GM21786 (cell line): ENCODE data around the gene PLPP7.
"Not testable (repeated sequence)": the region's sequence is repeated elsewhere in the genome, so short reads cannot be mapped to it uniquely, and the experiment has no call there.

Experiments used
- ATAC-seq: cut with Tn5 transposase; IDR thresholded peaks from one replicate; pipeline ENCODE4 v1.9.1; 2021; ENCODE audit not compliant: unreplicated experiment

PLPP7 gene

DNA sequence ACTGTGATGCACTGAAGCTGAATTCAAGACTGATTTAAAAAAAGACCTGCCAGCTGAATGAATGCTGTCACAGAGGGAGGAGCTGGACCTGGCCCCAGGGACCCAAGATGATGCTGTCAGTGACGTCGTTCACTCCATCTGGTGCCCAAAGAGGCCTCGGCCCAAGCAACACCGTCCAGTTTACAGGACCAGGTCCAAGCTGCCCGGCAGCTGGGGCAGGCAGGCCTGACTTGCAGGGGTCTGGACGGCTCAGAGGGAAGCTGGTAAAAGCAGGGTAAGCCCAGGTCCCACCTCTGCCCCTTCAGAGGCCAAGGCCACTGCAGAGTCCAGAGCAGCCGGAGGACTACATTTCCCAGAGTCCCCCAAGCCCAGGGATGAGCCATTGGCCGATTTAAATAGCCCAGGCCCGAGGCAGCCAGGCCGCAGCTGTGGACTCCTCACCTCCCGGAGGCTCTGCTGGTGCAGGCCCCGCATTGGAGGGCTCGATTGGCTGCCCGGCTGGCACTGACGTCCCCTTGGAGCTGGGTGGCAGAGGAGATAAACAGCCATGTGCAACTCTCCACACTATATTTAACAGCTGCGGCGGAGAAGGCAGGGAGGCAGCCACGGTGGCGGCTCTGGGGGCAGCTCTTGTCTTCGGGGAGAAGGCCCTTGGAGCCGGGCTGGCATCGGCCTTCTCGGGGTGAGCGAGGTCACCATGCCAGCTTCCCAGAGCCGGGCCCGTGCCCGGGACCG is at the start of gene PLPP7:
Gene PLPP7 (plus strand): TSS at position 423 of the 735 bp plus-strand sequence. CDS start 275 bp downstream, at position 698.
- ATAC-seq, result no peak

DNA sequence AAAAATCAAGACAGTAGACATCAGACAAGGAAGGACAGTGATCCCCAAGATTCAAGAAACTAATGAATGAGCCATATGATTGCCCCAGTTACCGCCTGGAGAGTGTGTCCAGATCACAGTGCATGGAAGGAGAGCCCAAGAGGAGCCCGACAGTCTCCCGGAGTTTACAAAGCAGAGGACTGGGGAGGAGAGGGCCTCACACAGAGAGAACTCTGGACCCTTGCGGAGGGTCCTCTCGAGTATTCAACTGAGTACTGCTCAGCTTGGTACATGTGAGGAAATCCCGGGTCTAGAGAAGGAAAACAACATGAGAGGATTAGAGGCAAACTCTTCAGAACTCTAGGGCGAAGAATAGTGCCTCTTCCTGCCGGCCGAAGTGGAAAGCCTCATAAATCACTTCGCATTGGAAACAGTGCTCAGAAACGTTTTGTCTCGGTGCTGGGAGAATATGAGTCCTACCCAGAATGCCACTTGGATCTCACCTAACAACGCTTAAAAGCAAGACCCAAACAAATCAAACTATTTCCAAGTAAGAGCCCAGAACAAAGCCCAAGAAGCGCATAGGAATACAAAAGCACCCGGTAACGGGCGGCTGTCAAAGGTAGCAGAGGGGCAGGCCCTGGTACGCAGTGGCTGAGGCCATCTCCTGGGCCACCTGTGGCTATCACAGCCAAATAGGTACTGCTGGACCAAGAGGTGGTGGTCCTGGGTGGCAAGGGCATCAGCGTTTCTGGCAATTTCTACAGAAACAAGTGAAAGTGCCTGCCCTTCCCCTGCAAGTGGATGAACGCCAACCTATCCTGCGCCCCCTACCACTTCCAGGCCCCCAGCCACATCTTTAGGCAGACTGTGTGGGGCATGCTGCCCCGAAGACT is 49.2 kb upstream of the PLPP7 start:
- ATAC-seq, result no peak

DNA sequence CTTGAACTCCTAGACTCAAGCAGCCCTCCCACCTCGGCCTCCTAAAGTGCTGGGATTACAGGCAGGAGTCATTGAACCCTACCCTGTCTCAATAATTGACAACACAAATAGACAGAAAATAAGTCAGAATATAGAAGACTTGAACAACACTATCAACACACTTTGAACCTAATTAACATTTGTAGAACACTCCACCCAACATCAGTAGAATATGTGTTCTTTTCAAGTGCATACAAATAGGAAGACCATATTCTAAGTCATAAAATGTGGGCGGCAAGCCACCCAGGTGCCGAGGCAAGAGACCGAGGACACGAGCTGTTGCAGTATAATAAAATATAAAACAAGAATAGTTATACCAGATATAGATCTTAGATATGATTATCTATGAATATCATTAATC is 45.2 kb upstream of the PLPP7 start:
- not testable (repeated sequence) for ATAC-seq

DNA sequence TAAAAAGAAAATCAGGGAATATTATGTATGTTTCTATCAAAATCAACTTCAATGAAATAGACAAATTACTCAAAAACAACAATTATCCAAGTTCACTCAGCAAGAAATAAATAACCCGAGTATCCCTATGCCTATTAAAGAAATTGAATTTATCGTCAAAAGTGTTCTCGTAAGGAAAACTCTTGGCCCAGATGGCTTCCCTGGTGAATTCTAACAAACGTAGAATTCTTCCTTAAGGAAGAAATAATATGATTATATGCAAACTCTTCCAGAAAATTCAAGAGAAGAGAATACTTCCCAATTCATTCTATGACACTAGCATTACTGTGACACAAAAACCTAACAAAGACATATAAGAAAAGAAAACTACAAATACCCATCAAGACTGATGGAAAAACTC is 42.9 kb upstream of the PLPP7 start:
- ATAC-seq, result no peak

DNA sequence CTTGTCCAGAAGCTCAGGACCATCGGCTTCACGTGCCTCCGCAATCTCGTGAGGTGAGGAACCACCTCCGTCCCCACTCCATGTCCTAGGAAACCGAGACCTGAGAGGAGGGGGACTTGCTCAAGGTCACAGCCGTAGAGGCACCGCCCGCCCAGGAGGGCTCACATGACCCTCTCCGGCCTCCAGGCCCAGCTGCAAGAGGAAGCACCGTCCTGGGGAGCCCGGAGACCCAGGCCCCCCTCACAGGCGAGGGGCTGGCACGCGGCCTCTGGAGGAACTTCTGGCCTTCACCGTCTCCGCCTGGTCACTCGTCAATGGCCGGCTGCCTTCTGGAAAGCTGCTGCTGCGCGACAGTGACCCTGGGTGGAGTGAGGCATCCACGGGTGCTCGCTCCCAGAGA is 37.4 kb upstream of the PLPP7 start:
- ATAC-seq, result no peak

DNA sequence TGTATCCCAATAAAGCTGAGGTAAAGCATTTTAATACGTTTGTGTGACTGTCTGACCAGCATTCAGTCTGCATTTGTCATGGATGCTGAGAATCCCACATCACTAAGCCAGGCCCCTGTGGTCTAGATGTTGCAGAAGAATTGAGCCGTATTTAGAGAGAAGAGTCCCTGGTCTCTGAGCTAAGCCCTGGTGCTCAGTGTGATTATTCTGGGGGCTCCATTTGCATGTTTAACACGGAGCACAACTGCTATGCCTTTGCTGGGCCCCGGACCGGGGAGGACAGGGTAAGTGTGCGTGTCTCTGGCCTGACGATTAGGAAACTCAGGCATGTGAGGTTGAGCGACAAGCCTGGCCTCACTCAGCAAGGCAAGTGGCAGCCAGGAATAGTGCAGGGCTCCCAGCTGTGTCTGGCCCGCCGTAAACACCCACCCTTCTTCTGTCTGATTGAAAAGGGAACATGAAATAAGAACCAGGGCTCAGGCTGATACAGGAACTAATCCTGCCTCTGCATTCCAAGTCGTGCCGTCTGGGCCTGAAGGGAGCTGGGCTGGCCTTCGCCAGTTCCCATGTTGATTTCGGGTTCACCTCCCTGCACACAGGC is 35.5 kb upstream of the PLPP7 start:
- no peak for ATAC-seq

DNA sequence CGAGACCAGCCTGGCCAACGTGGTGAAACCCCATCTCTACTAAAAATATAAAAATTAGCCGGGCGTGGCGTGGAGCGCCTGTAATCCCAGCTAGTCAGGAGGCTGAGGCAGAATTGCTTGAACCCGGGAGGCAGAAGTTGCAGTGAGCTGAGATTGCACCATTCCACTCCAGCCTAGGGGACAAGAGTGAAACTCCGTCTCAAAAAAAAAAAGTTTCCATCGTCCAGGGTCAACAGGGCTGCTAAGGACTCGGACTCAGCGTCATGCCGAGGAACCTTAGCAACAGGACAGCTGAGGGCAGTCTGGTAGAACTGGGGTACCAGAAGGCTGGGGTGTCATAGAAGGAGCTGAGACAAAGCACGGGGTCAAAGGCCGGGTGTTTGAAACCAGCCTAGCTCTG is 34.9 kb upstream of the PLPP7 start:
- no peak for ATAC-seq

DNA sequence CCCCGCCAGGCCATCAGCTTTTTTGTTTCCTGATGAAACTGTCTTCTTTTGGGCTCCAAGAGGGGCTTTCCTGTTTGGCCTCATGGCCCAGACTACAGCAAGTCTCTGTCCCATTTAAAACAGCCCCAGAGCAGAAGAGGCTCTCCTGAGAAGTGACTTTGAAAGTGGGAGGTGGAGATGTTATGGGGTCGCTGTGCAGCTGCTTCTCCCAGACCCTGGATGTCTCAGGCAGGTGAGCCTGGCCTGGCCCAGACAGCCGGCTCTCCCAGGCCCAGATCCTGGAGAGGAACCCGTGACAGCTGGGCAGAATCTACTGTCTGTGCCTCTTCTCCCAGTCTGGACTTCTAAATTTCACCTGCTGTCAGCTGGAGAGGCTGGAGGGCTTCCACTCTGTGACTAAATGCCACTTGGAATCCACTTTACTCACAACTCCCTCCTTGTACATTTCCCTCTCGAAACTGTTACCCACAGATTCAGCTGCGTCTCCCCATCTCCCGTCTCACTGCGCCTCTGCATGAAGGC is 33.8 kb upstream of the PLPP7 start:
- no peak for ATAC-seq

DNA sequence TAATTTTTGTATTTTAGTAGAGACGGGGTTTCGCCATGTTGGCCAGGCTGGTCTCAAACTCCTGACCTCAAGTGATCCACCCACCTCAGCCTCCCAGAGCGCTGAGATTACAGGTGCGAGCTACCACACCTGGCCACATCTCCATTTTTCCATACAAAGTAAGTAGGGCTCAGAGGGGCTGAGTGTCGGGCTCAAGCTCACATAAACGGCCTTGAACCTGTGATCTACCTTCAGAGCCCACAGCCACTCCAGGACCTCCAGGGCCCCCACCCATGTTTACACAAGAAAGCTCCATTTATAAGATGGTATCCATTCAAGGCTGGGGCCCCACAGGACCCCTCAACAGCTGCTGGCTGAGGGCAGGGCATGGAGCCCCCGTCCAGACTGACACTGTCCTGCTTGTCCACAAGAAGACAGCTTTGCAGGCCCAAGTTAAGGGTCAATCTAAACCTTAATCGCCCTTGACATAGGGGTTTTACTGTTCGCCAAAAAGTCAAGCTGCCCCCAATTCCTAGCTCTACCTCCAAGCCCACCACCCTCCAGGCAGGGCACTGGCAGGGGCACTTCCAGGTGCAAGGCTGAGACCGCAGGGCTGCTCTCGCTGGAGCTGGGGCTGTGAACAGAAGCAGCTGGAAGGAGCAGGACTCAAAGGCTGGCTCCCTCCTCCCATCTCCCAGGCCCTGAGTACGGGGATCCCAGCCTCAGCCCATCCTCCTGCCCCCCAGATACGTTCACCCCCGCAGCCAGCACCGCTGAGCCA is 32.1 kb upstream of the PLPP7 start:
- no peak for ATAC-seq

DNA sequence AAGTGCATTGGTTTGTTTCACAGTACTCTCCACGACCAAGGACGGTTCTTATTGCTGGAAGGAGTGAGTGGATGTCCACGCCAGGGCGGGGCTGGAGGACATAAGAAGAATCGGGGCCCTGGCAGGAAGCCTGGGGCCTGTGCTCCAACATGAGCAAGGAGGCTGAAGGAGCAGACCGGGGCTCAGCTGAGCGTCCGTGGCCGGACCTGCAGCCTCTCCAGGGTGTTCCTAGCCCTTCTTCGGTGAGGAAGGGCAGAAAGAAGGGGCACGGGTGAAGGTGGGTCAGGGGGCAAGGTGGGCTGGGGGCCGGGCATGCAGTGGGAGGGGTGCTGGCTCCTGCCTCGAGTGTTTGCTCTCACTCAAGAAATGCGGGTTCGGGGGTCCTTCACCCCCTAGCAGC is 31.3 kb upstream of the PLPP7 start:
- ATAC-seq, result no peak

DNA sequence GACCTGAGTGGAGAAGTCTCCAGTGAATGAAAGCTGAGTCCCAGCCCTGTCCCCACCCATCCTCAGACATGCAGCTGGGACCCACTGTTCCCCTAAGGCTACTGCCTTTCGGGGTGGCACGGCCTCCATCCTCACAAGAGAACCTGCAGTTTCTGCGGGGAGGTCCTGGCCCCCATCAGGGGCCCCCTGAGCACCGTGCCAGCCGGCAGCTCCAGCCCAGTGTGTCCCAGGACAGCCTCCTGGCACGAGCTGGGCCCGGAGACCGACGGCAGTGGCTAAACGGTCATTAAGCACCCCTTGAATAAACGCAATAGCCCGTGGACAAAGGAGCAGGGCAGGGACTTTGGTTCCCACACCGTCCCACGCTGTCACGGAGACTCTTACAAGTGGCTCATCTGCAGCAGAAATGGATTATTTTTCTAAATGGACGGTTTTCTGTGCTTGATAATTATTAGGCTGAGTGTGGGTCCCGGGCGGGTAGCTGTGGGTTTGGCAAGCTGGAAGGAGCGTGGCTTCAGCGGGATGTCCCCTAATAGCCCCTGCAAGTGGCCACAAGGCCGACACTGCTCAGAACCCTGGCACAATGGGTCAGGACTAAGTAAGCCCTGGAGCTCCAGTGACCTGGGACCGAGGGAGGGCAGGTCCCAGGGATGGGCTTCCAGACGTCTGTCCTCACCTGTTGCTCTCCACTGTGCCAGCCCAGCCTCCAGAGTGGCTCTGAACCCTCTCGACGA is 30.7 kb upstream of the PLPP7 start:
- no peak for ATAC-seq

DNA sequence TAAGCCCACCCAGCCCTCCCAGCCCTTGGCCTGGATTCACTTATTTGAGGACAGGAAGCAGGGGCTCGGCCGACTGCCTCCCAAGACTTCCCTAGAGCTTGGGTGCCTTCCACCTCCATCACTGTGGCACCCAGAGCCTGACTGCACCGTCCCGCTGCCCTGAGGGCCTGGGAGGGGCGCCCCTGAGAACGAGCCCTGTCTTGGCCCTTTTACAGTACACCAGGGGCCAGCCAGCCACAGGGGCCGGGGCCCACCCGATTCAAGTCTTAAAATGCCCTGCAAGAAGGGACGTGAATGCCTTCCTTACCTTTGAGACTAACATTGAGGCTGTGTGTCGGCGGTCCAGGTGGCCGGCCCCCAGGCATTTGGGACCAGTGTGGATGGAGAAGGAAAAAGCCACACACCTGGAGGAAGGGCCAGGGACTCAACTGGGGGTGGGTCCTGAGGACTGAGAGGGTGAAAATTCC is 30.1 kb upstream of the PLPP7 start:
- ATAC-seq, result no peak

DNA sequence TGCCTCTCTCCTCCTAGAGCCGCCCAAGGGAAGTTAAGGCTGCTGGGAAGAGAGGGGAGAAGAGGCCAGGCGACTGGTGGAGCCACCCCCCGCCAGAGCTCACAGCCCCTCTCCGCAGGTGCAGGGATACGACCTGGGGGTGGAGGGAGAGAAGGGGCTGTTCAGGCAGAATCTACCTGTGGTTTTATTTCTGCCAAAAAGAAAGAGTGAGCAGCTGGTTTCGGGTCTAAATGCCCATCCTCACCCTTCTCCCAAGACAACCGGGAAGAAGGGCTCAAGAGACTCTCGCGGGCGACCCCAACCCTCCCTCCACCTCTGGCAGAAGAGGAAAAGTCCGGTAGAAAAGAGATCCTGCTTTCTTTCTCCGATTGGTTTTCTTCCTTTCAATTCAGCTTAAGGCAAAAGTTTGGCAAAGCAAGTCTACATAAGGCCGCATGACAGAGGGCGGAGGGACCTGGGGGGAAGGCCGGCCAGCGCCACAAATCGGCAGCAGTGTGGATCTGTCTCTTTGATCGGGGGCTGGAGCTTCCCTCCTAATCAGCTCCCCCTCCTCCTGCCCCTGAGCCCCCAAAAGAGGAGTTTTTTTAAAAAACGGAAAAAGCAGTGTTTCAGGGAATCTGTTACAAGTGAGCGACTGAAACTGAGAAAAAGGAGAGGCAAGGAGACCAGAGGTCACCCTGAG is 29.5 kb upstream of the PLPP7 start:
- no peak for ATAC-seq

DNA sequence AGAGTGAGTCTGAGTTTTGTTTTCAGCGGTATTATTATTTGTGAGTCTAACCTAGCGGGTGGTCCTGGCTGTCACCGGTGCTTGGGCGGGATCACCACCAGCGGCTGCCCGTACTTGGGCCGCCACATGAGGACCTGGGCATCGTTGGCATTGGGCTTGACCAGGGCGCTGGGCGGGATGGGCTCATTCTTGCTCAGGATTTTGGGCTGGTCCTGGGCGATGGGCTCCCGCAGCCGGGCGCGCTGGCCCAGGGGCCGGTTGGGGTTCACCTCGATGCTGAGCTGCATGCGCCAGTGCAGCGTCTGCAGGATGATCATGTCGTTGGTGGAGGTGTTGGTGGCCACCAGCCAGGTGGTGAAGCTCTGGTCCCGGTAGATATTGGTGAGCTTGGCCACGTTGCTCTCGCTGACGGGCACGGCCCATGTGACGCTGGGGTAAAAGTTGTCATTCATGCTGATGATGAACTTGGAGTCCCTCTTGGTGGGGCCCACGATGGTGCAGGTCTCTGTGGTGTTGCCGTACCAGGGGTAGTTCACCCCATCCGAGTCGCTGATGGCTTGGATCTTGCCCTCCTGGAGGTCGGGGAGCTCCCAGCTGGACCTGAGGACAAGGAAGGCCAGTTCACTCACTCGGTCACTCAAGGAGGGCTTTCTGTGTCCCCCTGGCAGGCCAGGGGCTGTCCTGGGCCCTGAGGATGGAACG is 28.6 kb upstream of the PLPP7 start:
- no peak for ATAC-seq

DNA sequence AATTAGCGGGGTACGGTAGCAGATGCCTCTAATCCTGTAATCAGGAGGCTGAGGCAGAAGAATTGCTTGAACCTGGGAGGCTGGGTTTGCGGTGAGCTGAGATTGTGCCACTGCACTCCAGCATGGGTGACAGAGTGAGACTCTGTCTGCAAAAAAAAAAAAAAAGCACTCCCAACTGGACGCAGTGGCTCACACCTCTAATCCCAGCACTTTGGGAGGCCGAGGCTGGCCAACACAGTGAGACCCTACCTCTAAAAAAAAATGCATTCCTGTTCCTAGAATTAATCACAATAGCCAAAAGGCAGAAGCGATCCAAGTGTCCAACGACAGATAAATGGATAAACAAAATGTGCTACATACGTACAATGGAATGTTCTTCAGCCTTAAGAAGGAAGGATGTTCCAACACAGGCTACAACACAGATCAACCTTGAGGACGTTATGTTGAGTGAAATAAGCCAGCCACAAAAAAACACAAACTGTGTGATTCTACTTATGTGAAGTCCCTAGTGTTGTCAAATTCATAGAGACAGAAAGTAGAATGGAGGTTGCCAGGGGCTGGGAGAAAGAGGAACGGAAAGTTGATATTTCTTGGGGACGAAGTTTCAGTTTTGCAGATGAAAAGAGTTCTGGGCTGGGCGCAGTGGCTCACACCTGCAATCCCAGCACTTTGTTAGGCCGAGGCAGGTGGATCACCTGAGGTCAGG is 27.0 kb upstream of the PLPP7 start:
- ATAC-seq, result peak; percentile 74

DNA sequence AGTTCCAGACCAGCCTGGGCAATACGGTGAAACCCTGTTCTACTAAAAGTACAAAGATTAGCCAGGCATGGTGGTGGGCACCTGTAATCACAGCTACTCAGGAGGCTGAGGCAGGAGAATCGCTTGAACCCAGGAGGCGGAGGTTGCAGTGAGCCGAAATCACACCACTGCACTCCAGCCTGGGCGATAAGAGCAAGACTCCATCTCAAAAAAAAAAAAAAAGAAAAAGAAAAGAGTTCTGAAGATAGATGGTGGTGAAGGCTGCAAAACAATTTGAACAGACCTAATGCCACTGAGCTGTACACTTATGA is 26.5 kb upstream of the PLPP7 start:
- not testable (repeated sequence) for ATAC-seq

DNA sequence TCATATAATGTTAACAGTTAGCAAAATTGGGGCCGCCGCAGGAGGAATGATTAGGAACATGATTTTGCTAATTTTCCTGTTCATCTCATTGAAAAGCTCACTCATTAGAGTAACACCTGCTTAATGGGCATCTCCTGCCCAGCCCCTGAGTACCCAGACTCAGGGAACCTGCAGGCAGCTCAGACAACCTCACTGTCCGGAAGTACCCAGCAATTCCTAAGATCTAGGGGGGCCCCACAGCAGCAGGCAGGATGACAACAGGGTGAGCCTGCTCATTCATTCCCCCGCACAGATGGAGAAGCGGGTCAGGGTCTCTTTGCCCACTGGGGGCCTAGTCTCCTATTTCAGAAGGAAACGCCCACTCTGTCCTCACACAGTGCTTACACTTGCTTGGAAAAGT is 25.8 kb upstream of the PLPP7 start:
- ATAC-seq, result no peak

DNA sequence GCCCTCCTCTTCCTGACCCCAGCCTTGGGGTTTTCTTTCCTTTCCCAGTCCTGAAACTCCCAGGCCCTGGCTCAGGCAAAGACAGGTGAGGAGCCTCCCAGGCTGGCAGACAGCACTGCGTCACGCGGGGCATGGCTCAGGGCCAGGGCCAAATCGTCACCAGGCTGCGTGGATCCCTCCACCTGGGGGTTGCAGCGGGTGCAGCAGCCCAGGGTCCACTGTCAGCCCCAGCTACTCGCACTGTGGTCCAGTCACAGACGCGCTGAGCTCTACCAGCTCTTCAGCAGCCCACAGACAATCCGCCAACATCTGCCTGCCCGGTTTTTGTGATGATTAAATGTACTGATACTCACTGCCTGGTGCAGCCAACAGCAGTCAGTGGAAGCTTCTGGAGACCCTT is 25.3 kb upstream of the PLPP7 start:
- no peak for ATAC-seq
